Neural cell (in vitro differentiated cells): ENCODE measurements around the gene GORASP2. TPM values are rescaled to one million over a fixed set of nuclear protein-coding genes. Genes with fewer than 3 reads are reported as not detected.

Experiments
- H2AFZ ChIP-seq: fragments of 200-600, 300-800 bp; sonication (generic), shearing (Covaris generic); 2 replicates; pipeline ENCODE4 v1.6.0; 2014; ENCODE audit warnings: low read depth, mild to moderate bottlenecking, antibody characterized with exemption, low read length, moderate library complexity
- H3F3A ChIP-seq: fragments of 200-600 bp; shearing (Covaris generic); 2 replicates; pipeline ENCODE4 v1.6.1; 2016; ENCODE audit warnings: mild to moderate bottlenecking, moderate library complexity, mixed read lengths, antibody characterized with exemption, low read length; ENCODE audit not compliant: insufficient read depth, poor library complexity, severe bottlenecking
- H3K27ac ChIP-seq: fragments of 200-600, 300-800 bp; sonication (generic), shearing (Covaris generic); 2 replicates; pipeline ENCODE4 v1.5.1; 2014; ENCODE audit warnings: mild to moderate bottlenecking, low read length, moderate library complexity
- H3K27me3 ChIP-seq: fragments of 300-800, 200-600 bp; sonication (generic), shearing (Covaris generic); 2 replicates; pipeline ENCODE4 v1.6.0; 2014; ENCODE audit warnings: mild to moderate bottlenecking, low read depth, low read length, moderate library complexity; ENCODE audit not compliant: insufficient read depth
- H3K36me3 ChIP-seq: fragments of 300-800, 200-600 bp; sonication (generic), shearing (Covaris generic); 2 replicates; pipeline ENCODE4 v1.5.1; 2014; ENCODE audit warnings: mild to moderate bottlenecking, antibody characterized with exemption, low read length, moderate library complexity; ENCODE audit not compliant: insufficient read depth
- H3K4me2 ChIP-seq: fragments of 300-800, 200-600 bp; sonication (generic), shearing (Covaris generic); 2 replicates; pipeline ENCODE4 v1.6.0; 2014; ENCODE audit warnings: mild to moderate bottlenecking, low read length
- H3K4me3 ChIP-seq: fragments of 300-800, 200-600 bp; sonication (generic), shearing (Covaris generic); 2 replicates; pipeline ENCODE4 v1.5.1; 2014; ENCODE audit warnings: mild to moderate bottlenecking, low read length, moderate library complexity
- H3K79me2 ChIP-seq: fragments of 200-600 bp; shearing (Covaris generic); replicated peaks from 2 replicates; pipeline ENCODE4 v1.6.0; 2014; ENCODE audit warnings: mild to moderate bottlenecking, low read length, moderate library complexity; ENCODE audit not compliant: insufficient read depth
- H3K9ac ChIP-seq: fragments of 300-800, 200-600 bp; sonication (generic), shearing (Covaris generic); 2 replicates; pipeline ENCODE4 v1.6.1; 2016; ENCODE audit warnings: mild to moderate bottlenecking, low read length, mixed read lengths
- H3K9me2 ChIP-seq: fragments of 200-600 bp; shearing (Covaris generic); 2 replicates; pipeline ENCODE4 v1.6.1; 2016; ENCODE audit warnings: mild to moderate bottlenecking, low read length, mixed read lengths; ENCODE audit not compliant: insufficient read depth
- H3K9me3 ChIP-seq: fragments of 200-600, 300-800 bp; sonication (generic), shearing (Covaris generic); 2 replicates; pipeline ENCODE4 v1.6.1; 2016; ENCODE audit warnings: mild to moderate bottlenecking, mixed run types, low read length, moderate library complexity, mixed read lengths
- H4K20me1 ChIP-seq: fragments of 200-600 bp; shearing (Covaris generic); 2 replicates; pipeline ENCODE4 v1.6.1; 2016; ENCODE audit warnings: mild to moderate bottlenecking, mixed run types; ENCODE audit not compliant: insufficient read depth
- EP300 ChIP-seq: fragments of 450-650 bp; conservative IDR thresholded peaks from 2 replicates; pipeline ENCODE4 v1.6.1; 2014; ENCODE audit warnings: antibody characterized with exemption, mild to moderate bottlenecking, moderate library complexity; ENCODE audit not compliant: poor library complexity, severe bottlenecking
- EZH2 ChIP-seq: fragments of 200-600, 300-800 bp; shearing (Covaris generic), sonication (generic); IDR thresholded peaks from 2 replicates; pipeline ENCODE4 v1.6.1; 2014; ENCODE audit warnings: antibody characterized with exemption, low read length, borderline replicate concordance, mild to moderate bottlenecking; ENCODE audit not compliant: insufficient read depth, poor library complexity, severe bottlenecking
- MXI1 ChIP-seq: fragments of 450-650 bp; conservative IDR thresholded peaks from 2 replicates; pipeline ENCODE4 v1.6.1; 2014; ENCODE audit warnings: antibody characterized with exemption, mild to moderate bottlenecking; ENCODE audit not compliant: poor library complexity, severe bottlenecking
- POLR2AphosphoS5 ChIP-seq: IDR thresholded peaks from 2 replicates; pipeline ENCODE4 v1.6.1; 2012
- RAD21 ChIP-seq: fragments of 450-650 bp; conservative IDR thresholded peaks from 2 replicates; pipeline ENCODE4 v1.6.1; 2014; ENCODE audit warnings: antibody characterized with exemption, mild to moderate bottlenecking, moderate library complexity
- SMC3 ChIP-seq: fragments of 450-650 bp; conservative IDR thresholded peaks from 2 replicates; pipeline ENCODE4 v1.6.1; 2014; ENCODE audit warnings: antibody characterized with exemption, mild to moderate bottlenecking, moderate library complexity; ENCODE audit not compliant: poor library complexity
- TAF1 ChIP-seq: IDR thresholded peaks from 2 replicates; pipeline ENCODE4 v1.6.1; 2012; ENCODE audit warnings: low read depth
- polyA plus RNA-seq: library from polyadenylated mRNA; depleted of rRNA; stranded (reverse); fragments of >200 nt; gene quantifications from 2 replicates; pipeline ENCODE4 v1.2.3, GENCODE V29; 2014
- TF ChIP-seq, protein P1 (sequence below): IDR thresholded peaks from 2 replicates; pipeline ENCODE4 v1.6.1; 2012; ENCODE audit warnings: borderline replicate concordance
- TF ChIP-seq, protein P2 (sequence below): fragments of 450-650 bp; IDR thresholded peaks from 2 replicates; pipeline ENCODE4 v1.5.1; 2014; ENCODE audit warnings: antibody characterized with exemption, mild to moderate bottlenecking, moderate library complexity; ENCODE audit not compliant: poor library complexity, severe bottlenecking

GORASP2 gene
- polyA plus RNA-seq, 1 donor from 2014 or later, result 20.4 TPM

GRCh38 chr2:170972296-170973224, 43.5 kb downstream of the GORASP2 start:
- H3K36me3 ChIP-seq, result no peaks in the 10 kb centered on the region
- peak overlapping the region; percentile 41 for H3K4me3 ChIP-seq
- no peaks in the 10 kb centered on the region for H3K9me3 ChIP-seq
- H3K4me2 ChIP-seq, result no peak overlapping the region
- H3F3A ChIP-seq, result no peaks in the 10 kb centered on the region
- H3K9ac ChIP-seq, result no peak overlapping the region
- no peaks in the 10 kb centered on the region for H4K20me1 ChIP-seq
- H2AFZ ChIP-seq, result no peak overlapping the region
- no peak overlapping the region for H3K27ac ChIP-seq
- H3K9me2 ChIP-seq, result no peaks in the 10 kb centered on the region
- H3K79me2 ChIP-seq, result no peaks in the 10 kb centered on the region
- no peak for TF ChIP-seq EP300
- no peak for TF ChIP-seq RAD21
- TF ChIP-seq, protein P1, sequence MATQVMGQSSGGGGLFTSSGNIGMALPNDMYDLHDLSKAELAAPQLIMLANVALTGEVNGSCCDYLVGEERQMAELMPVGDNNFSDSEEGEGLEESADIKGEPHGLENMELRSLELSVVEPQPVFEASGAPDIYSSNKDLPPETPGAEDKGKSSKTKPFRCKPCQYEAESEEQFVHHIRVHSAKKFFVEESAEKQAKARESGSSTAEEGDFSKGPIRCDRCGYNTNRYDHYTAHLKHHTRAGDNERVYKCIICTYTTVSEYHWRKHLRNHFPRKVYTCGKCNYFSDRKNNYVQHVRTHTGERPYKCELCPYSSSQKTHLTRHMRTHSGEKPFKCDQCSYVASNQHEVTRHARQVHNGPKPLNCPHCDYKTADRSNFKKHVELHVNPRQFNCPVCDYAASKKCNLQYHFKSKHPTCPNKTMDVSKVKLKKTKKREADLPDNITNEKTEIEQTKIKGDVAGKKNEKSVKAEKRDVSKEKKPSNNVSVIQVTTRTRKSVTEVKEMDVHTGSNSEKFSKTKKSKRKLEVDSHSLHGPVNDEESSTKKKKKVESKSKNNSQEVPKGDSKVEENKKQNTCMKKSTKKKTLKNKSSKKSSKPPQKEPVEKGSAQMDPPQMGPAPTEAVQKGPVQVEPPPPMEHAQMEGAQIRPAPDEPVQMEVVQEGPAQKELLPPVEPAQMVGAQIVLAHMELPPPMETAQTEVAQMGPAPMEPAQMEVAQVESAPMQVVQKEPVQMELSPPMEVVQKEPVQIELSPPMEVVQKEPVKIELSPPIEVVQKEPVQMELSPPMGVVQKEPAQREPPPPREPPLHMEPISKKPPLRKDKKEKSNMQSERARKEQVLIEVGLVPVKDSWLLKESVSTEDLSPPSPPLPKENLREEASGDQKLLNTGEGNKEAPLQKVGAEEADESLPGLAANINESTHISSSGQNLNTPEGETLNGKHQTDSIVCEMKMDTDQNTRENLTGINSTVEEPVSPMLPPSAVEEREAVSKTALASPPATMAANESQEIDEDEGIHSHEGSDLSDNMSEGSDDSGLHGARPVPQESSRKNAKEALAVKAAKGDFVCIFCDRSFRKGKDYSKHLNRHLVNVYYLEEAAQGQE, result no peak
- no peak for TF ChIP-seq SMC3
- TF ChIP-seq, protein P2, sequence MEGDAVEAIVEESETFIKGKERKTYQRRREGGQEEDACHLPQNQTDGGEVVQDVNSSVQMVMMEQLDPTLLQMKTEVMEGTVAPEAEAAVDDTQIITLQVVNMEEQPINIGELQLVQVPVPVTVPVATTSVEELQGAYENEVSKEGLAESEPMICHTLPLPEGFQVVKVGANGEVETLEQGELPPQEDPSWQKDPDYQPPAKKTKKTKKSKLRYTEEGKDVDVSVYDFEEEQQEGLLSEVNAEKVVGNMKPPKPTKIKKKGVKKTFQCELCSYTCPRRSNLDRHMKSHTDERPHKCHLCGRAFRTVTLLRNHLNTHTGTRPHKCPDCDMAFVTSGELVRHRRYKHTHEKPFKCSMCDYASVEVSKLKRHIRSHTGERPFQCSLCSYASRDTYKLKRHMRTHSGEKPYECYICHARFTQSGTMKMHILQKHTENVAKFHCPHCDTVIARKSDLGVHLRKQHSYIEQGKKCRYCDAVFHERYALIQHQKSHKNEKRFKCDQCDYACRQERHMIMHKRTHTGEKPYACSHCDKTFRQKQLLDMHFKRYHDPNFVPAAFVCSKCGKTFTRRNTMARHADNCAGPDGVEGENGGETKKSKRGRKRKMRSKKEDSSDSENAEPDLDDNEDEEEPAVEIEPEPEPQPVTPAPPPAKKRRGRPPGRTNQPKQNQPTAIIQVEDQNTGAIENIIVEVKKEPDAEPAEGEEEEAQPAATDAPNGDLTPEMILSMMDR, result no peak
- no peak for TF ChIP-seq POLR2AphosphoS5
- TF ChIP-seq EZH2, result no peak
- TF ChIP-seq MXI1, result no peak
- no peak for TF ChIP-seq TAF1
- H3K27me3 ChIP-seq, result no peaks in the 10 kb centered on the region

GRCh38 chr2:170973225-170973491, 44.1 kb downstream of the GORASP2 start:
- Histone ChIP-seq H3K9ac (no peak overlapping the region), H2AFZ (peak overlapping the region; percentile 33), H3K4me2 (no peak overlapping the region), H3K79me2 (no peaks in the 10 kb centered on the region), H3K27me3 (no peaks in the 10 kb centered on the region), H4K20me1 (no peaks in the 10 kb centered on the region), H3F3A (no peaks in the 10 kb centered on the region), H3K36me3 (no peaks in the 10 kb centered on the region), H3K4me3 (peak overlapping the region; percentile 41), H3K27ac (no peak overlapping the region), H3K9me2 (no peaks in the 10 kb centered on the region), H3K9me3 (no peaks in the 10 kb centered on the region)
- TF ChIP-seq SMC3 (no peak), EP300 (no peak), RAD21 (no peak)
- TF ChIP-seq, protein P2, result no peak
